GM11168 (cell line): ENCODE results near the gene ACO2.

Experiments
- in situ Hi-C: fragments of 300-500 bp; cut with MboI; formaldehyde crosslinking; loops from one replicate; pipeline ENCODE4 v1.12.0; 2022; ENCODE audit warnings: low sequenced_read_pairs; ENCODE audit not compliant: unreplicated experiment

The ACO2 gene

GRCh38 chr22:41517172-41518047 lies 48.5 kb downstream of the ACO2 start:
- in situ Hi-C loops = loop anchor here (5.0 kb wide), 1 partner anchor 115 kb away; no protein-coding TSS in a partner anchor

GRCh38 chr22:41518048-41518347 lies 49.1 kb downstream of the ACO2 start:
- in situ Hi-C loops = loop anchor here (5.0 kb wide), 1 partner anchor 116 kb away; no protein-coding TSS in a partner anchor

- in situ Hi-C loops = no loop called here
These were observed 52.2 kb downstream of the ACO2 start for GRCh38 chr22:41521126-41521525.

- in situ Hi-C loops = no loop called here
These were observed 53.9 kb downstream of the ACO2 start for GRCh38 chr22:41522813-41523212.

- in situ Hi-C loops = no loop called here
These were observed 54.7 kb downstream of the ACO2 start for GRCh38 chr22:41523464-41524221.

- in situ Hi-C loops = no loop called here
These were observed 55.3 kb downstream of the ACO2 start for GRCh38 chr22:41524251-41524661.

- in situ Hi-C loops = no loop called here
These were observed 56.0 kb downstream of the ACO2 start for GRCh38 chr22:41524809-41525449.

- in situ Hi-C loops = no loop called here
These were observed 56.7 kb downstream of the ACO2 start for GRCh38 chr22:41525450-41526225.

- in situ Hi-C loops = no loop called here
These were observed 57.4 kb downstream of the ACO2 start for GRCh38 chr22:41526226-41526829.

- in situ Hi-C loops = no loop called here
These were observed 58.2 kb downstream of the ACO2 start for GRCh38 chr22:41526830-41527799.

GRCh38 chr22:41528132-41528766 lies 59.3 kb downstream of the ACO2 start:
- in situ Hi-C loops = no loop called here

- in situ Hi-C loops = no loop called here
These were observed 60.1 kb downstream of the ACO2 start for GRCh38 chr22:41528938-41529561.

- in situ Hi-C loops = no loop called here
These were observed 62.2 kb downstream of the ACO2 start for GRCh38 chr22:41530890-41531714.

- in situ Hi-C loops = no loop called here
These were observed 63.0 kb downstream of the ACO2 start for GRCh38 chr22:41531715-41532477.

GRCh38 chr22:41532908-41533825 lies 64.2 kb downstream of the ACO2 start:
- in situ Hi-C loops = no loop called here
